ENCODE data around the gene TAF1C.

DNA sequence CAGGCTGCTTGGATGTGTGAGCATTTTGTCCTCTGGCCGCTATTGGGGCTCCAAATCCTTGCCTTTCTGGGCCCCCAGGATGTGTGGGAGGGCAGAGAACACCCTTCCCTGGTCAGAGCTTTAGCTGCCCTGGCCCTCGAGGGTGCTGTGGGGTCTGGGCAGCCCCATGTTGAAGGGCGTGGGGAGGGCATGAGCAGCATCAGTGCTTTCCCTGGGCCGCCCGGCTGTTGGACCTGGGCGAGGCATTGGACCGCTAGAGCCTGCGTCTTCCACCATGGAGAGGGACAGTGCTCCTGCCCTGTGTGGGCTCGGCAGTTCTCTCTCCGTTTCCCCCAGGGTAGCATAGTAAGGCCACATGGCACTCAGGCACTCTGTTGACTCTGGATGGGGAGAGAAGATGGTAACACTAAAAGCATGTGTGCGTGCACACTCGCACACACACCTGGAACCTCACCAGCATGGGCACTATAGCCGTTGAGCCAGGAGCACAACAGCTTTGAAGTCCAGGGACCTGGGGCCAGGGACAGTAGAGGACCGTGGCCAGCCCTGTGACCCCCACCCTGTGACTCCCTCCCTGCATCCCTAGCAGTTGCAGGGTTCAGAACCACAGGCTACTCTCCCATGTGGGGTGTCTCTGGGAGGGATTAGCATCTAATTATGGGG is 10.7 kb upstream of the TAF1C start:
- TF ChIP-seq CTCF (IDR thresholded peaks at IDR 0.05) (no peak), POLR2A (IDR thresholded peaks at IDR 0.05) (no peak)

Measured in uterus (tissue), 2 donors.